Measurements from ENCODE around the gene STOX1. TPM values are rescaled to one million over a fixed set of nuclear protein-coding genes. Genes with fewer than 3 reads are reported as not detected.
A peak's percentile ranks its signal among the peaks of the same experiment; 100 is the strongest.
"Not testable (repeated sequence)": the region's sequence is repeated elsewhere in the genome, so short reads cannot be mapped to it uniquely, and the experiment has no call there.

STOX1 gene
- total RNA-seq, 1 donor, result 0.21 TPM

DNA sequence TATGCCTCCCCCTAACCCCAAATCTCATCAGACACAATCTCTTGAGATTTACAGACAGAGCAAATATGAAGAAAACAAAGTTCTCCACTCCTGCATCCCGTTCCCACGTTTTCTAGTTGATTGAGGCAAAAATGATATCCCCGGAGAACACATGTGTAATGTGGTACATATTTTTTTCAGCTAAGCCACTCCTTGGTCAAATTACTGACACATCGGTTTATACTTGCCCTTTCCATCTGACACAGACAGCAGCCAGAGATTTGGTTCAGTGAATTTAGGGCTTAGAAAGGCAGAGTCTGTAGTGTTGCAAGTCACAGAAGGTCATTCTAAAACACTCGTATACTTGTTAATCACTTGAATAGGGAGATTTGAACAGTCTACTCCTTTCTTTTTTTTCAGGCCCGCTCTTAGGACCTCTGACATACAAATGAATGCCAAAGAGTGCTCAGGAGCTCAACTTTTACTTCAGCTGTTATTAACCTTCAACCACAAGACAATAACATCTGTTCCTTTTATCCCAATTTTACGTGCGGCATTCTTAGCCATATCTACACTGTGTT lies 71.9 kb downstream of the STOX1 start:
- Histone ChIP-seq H3K4me3 (ENCODE audit: low read length) (no peak overlapping the region), H3K4me1 (ENCODE audit: insufficient read depth, low read length) (peaks cover 29% of the 10 kb centered on the region), H3K9me3 (ENCODE audit: low read depth, low read length) (no peaks in the 10 kb centered on the region), H3K27me3 (ENCODE audit: insufficient read depth, low read length) (no peaks in the 10 kb centered on the region)

DNA sequence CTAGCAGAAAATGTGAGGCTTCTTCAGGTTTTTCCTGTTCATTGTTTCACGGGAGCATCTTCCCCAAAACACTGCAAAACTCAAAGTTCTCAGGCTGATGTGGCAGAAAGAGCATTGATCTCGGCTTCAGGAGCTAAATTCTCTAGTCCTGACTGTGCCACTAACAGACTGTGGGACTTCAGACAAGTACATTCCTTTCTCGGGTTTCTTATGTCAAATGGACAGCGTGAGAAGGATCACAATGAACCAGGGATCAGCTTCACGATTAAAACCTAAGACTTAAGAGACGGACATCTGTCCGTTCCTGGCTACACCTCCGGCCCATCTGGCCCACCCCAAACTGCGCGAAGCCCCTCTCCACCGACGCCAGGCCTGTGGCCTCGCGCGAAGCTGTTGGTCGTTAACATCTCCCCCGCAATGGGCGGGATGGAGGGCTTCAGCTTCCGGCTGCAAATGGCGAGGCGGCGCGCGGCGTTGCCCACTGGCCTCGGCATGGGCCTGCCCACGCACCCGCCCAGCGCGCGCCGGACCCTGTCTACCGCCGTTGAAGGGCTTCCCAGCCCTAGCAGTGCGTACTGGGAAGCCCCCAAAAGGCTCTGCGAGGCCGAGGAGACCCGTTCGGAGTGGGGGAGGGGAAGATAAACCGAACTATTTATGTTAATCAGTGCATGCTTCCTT lies 73.2 kb downstream of the STOX1 start:
- peaks cover 32% of the 10 kb centered on the region for H3K4me1 ChIP-seq (ENCODE audit: insufficient read depth, low read length)
- no peaks in the 10 kb centered on the region for H3K9me3 ChIP-seq (ENCODE audit: low read depth, low read length)
- peak overlapping the region; percentile 87 for H3K4me3 ChIP-seq (ENCODE audit: low read length)
- no peaks in the 10 kb centered on the region for H3K27me3 ChIP-seq (ENCODE audit: insufficient read depth, low read length)

DNA sequence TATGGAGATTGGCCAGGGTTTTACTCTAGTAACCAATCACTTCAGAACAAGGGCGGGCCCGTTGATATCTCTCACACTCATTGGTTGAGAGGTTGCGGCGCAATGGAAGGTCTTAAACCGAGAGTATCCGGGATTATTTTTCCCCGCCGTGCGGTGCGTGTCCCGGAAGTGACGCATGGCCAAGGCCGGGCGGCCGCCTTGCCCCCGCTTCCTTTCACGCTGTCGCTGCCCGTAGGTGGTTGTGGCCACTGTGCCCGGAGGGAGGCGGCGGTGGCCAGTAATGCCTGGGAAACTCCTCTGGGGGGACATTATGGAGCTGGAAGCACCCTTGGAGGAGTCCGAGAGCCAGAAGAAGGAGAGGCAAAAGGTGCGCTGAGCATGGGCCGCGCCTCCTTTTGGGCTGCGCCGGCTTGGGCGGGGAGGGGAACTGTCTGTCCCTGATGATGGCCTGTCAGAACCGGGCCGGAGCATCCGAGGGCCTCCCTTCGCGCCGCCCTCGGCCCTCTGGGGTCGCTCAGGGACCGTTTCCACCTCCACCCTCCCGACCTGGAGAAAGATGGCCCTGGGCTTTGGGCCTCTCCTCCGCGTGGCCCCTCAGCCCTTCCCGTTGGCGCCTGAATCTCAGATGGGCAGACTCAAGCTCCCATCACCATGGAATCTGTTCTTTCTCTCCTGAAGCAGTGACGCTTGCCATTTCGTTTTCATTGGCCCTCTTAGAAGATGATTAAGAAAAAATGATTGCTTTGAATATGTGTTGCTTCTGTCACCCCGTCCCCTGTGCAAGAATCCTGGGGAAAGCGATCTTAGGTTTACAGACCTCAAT lies 74.0 kb downstream of the STOX1 start, which contains the start of gene DDX50:
Gene DDX50, plus strand, starts transcription at position 211 of the 823 bp plus-strand sequence. Its CDS starts 70 bp downstream, at position 281.
- no peaks in the 10 kb centered on the region for H3K27me3 ChIP-seq (ENCODE audit: insufficient read depth, low read length)
- H3K4me1 ChIP-seq (ENCODE audit: insufficient read depth, low read length), result peaks cover 32% of the 10 kb centered on the region
- peak within 1 kb of the TSS; percentile 87 for H3K4me3 ChIP-seq (ENCODE audit: low read length)
- no peaks in the 10 kb centered on the region for H3K9me3 ChIP-seq (ENCODE audit: low read depth, low read length)

DNA sequence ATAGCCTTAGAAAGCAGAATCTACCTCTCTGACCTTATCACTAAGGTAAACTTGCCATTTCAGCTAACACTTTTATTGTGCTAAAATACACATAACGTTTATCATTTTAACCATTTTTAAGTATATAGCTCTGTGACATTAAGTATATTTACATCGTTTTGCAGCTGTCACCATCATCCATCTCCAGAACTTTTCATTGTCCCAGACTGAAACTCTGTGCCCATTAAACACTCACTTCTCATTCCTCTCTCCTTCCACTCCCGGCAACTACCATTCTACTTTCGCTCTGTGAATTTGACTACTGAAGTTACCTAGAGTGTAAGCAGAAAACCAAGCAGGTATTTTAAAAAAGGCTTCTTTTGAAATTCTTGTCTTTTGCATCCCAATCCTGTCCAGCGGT lies 75.1 kb downstream of the STOX1 start:
- Histone ChIP-seq H3K9me3 (ENCODE audit: low read depth, low read length) (no peaks in the 10 kb centered on the region), H3K27me3 (ENCODE audit: insufficient read depth, low read length) (no peaks in the 10 kb centered on the region), H3K4me1 (ENCODE audit: insufficient read depth, low read length) (peaks cover 32% of the 10 kb centered on the region), H3K4me3 (ENCODE audit: low read length) (no peak overlapping the region)

DNA sequence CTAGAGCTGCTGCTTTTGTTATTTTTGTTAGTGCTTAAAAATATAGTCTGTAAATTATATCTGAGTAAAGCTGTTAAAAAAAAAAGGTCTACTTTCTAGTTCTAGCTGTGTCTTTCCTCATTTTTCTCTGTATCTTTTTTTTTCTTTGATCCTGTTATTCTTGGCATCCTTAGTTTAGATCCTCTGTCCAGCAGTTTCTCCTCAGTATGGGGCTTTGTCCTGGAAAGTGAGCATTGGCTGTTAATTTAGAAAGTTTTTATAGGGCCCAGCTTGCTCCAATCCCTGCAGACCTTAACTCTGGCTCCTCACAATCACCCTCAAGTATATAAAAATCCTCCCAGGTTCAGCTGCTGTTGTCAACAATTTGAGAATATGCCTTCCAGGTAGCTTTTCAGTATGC lies 97.3 kb downstream of the STOX1 start:
- no peak overlapping the region for H3K4me3 ChIP-seq (ENCODE audit: low read length)
- no peaks in the 10 kb centered on the region for H3K4me1 ChIP-seq (ENCODE audit: insufficient read depth, low read length)
- no peaks in the 10 kb centered on the region for H3K27me3 ChIP-seq (ENCODE audit: insufficient read depth, low read length)
- H3K9me3 ChIP-seq (ENCODE audit: low read depth, low read length), result no peaks in the 10 kb centered on the region

DNA sequence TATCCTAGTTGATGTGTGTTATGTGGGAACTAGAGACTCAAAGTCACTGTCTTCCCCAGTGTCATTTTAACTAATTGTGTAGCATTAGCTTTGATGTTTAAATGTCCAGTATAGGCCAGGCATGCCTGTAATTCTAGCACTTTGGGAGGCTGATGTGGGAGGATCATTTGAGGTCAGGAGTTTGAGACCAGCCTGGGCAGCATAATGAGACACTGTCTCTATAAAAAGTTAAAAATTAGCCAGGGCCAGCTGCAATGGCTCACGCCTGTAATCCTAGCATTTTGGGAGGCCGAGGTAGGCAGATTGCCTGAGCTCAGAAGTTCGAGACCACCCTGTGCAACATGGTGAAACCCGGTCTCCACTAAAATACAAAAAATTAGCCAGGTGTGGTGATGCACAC lies 98.2 kb downstream of the STOX1 start:
- H3K27me3 ChIP-seq (ENCODE audit: insufficient read depth, low read length), result no peaks in the 10 kb centered on the region
- H3K4me1 ChIP-seq (ENCODE audit: insufficient read depth, low read length), result no peaks in the 10 kb centered on the region
- no peak overlapping the region for H3K4me3 ChIP-seq (ENCODE audit: low read length)
- H3K9me3 ChIP-seq (ENCODE audit: low read depth, low read length), result no peaks in the 10 kb centered on the region

DNA sequence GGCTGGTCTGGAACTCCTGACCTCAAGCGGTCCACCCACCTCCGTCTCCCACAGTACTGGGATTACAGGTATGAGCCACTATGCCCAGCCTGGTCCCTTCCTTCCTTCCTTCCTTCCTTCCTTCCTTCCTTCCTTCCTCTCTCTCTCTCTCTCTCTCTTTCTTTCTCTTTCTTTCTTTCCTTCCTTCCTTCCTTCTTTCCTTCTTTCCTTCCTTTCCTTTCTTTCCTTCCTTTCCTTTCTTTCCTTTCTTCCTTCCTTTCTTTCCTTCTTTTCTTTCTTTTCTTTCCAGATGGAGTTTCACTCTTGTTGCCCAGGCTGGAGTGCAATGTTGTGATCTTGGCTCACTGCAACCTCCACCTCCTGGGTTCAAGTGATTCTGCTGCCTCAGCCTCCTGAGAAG lies 101.8 kb downstream of the STOX1 start:
- H3K4me1 ChIP-seq (ENCODE audit: insufficient read depth, low read length); H3K27me3 ChIP-seq (ENCODE audit: insufficient read depth, low read length): not testable (repeated sequence)

DNA sequence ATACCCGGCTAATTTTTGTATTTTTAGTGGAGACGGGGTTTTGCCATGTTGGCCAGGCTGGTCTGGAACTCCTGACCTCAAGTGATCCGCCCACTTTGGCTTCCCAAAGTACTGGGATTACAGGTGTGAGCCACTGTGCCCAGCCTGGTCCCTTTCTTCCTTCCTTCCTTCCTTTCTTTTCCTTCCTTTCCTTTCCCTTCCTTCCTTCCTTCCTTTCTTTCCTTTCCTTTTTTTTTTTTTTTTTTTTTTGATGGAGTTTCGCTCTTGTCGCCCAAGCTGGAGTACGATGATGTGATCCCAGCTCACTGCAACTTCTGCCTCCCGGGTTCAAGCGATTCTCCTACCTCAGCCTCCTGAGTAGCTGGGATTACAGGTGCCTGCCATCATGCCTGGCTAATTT lies 102.6 kb downstream of the STOX1 start:
- H3K4me1 ChIP-seq (ENCODE audit: insufficient read depth, low read length); H3K4me3 ChIP-seq (ENCODE audit: low read length); H3K9me3 ChIP-seq (ENCODE audit: low read depth, low read length); H3K27me3 ChIP-seq (ENCODE audit: insufficient read depth, low read length): not testable (repeated sequence)

More for the DNA sequence above, 101.8 kb downstream of the STOX1 start:
- H3K4me3 ChIP-seq (ENCODE audit: low read length); H3K9me3 ChIP-seq (ENCODE audit: low read depth, low read length): not testable (repeated sequence)

DNA sequence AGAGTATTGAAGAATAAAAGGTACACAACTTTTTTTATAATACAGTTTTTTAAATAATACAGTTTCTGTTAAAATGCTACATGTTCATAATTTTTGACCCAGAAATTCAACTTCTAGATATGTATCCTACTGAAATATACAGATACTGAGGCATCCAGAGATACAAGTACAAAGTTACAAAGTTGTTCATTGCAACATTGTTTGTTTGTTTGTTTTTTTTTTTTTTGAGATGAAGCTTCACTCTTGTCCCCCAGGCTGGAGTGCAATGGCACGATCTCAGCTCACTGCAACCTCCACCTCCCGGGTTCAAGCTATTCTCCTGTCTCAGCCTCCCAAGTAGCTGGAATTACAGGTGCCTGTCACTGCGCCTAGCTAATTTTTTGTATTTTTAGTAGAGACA lies 105.5 kb downstream of the STOX1 start:
- not testable (repeated sequence) for H3K4me1 ChIP-seq (ENCODE audit: insufficient read depth, low read length); H3K9me3 ChIP-seq (ENCODE audit: low read depth, low read length); H3K27me3 ChIP-seq (ENCODE audit: insufficient read depth, low read length); H3K4me3 ChIP-seq (ENCODE audit: low read length)

DNA sequence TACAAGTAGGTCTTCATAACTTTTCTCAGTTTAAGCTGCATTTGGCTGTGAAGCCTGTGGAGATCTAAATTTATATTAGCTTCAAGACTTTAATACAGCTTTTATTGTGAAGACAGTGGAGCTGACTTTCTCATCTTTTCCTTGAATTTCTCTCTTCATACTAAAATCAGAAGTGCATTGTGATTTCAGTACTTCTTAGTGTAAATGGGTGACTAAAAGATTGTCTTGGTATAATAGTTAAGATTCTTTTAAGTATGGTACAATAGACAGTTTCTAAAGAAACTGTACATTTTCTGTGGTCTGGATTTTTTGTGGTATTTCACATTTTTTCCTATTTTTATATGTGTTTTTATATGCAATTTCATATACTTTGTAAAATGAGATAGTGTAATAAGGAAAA lies 107.7 kb downstream of the STOX1 start:
- Histone ChIP-seq H3K4me3 (ENCODE audit: low read length) (no peak overlapping the region), H3K27me3 (ENCODE audit: insufficient read depth, low read length) (no peaks in the 10 kb centered on the region), H3K4me1 (ENCODE audit: insufficient read depth, low read length) (no peaks in the 10 kb centered on the region), H3K9me3 (ENCODE audit: low read depth, low read length) (no peaks in the 10 kb centered on the region)

DNA sequence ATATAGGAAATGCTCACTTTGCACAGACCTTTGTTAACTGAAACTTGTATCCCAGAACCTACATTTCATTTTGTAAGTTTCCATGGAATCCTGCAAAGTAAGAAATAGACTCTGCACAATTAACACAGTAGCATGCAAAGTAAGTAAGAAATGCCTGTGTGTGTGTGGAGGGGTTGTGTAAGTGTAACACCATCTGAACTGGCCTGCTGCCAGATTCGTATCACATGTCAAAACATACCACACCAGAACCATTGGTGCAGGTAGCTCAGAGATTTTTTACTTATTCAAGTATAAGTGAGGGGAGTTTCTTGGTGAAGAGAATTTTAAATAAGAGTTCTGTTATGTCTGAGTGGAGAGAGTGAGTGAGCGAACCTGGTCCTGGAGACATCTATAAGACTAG lies 110.8 kb downstream of the STOX1 start:
- Histone ChIP-seq H3K4me3 (ENCODE audit: low read length) (no peak overlapping the region), H3K4me1 (ENCODE audit: insufficient read depth, low read length) (no peaks in the 10 kb centered on the region), H3K9me3 (ENCODE audit: low read depth, low read length) (no peaks in the 10 kb centered on the region), H3K27me3 (ENCODE audit: insufficient read depth, low read length) (no peaks in the 10 kb centered on the region)

DNA sequence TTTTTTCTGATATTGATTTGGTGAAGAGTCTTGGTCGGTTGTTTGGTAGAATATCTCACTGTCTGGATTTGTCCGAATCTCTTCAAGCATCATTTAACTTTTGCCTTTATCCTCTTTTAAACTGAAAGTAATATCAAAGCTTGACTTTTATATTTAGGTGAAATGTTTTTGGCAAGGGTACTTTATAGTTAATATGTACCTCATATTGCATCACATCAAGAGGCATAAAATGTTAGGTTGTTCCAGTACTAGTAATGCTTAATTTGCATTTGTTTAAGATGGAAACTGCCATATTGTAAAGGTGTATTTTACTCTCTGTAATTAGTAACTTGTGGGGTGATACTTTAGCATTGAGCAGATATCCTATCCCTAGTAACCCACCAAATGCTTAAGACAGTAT lies 111.6 kb downstream of the STOX1 start:
- no peaks in the 10 kb centered on the region for H3K27me3 ChIP-seq (ENCODE audit: insufficient read depth, low read length)
- H3K9me3 ChIP-seq (ENCODE audit: low read depth, low read length), result no peaks in the 10 kb centered on the region
- no peak overlapping the region for H3K4me3 ChIP-seq (ENCODE audit: low read length)
- no peaks in the 10 kb centered on the region for H3K4me1 ChIP-seq (ENCODE audit: insufficient read depth, low read length)

DNA sequence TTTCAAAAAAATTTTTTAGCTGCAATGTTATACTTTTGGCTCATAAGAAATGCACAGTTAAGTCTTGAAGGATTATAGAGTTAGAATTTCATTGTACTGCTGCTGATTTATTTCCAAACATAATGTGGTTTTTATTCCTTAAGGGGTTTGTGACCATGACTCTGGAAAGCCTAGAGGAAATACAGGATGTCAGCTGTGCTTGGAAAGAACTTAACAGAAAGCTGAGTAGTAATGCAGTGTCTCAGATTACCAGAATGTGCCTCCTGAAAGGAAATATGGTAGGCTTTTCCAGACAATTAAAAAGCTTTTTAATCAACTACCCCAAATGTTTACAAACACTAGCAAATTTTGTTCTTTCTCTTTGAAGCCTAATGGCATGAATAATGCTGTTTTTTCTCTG lies 113.6 kb downstream of the STOX1 start:
- H3K4me1 ChIP-seq (ENCODE audit: insufficient read depth, low read length); H3K4me3 ChIP-seq (ENCODE audit: low read length); H3K27me3 ChIP-seq (ENCODE audit: insufficient read depth, low read length); H3K9me3 ChIP-seq (ENCODE audit: low read depth, low read length): not testable (repeated sequence)
